Stimulated activated CD4-positive, alpha-beta T cell treated with anti-CD3 and anti-CD28 coated beads, Interleukin-15, amount 100 ng/mL, for 24 hours (primary cell): Measurements from ENCODE around the gene TTC7B.
A peak's percentile ranks its signal among the peaks of the same experiment; 100 is the strongest.

Source experiments
- DNase-seq: peaks from one replicate; pipeline ENCODE4 v3.0.0-alpha.2; 2020

Gene TTC7B

GRCh38 chr14:90767899-90768298, 48.3 kb downstream of the TTC7B start:
- no peak for DNase-seq

GRCh38 chr14:90760591-90761316, 55.5 kb downstream of the TTC7B start:
- DNase-seq = no peak

- no peak for DNase-seq
These were observed 56.2 kb downstream of the TTC7B start for GRCh38 chr14:90760078-90760444.

- peak; percentile 12 for DNase-seq
These were observed 56.7 kb downstream of the TTC7B start for GRCh38 chr14:90759370-90760077.

GRCh38 chr14:90758959-90759358, 57.3 kb downstream of the TTC7B start:
- DNase-seq = peak; percentile 41

- peak; percentile 94 for DNase-seq
These were observed 58.0 kb downstream of the TTC7B start for GRCh38 chr14:90758028-90758889.

GRCh38 chr14:90757452-90757851, 58.8 kb downstream of the TTC7B start:
- no peak for DNase-seq

- peak; percentile 13 for DNase-seq
These were observed 59.4 kb downstream of the TTC7B start for GRCh38 chr14:90756755-90757345.

GRCh38 chr14:90755661-90756304, 60.4 kb downstream of the TTC7B start:
- DNase-seq = peak; percentile 16

GRCh38 chr14:90753456-90754005, 62.7 kb downstream of the TTC7B start:
- no peak for DNase-seq

GRCh38 chr14:90750701-90751100, 65.5 kb downstream of the TTC7B start:
- DNase-seq = no peak

GRCh38 chr14:90750191-90750590, 66.0 kb downstream of the TTC7B start:
- no peak for DNase-seq

GRCh38 chr14:90747909-90748308, 68.3 kb downstream of the TTC7B start:
- DNase-seq = no peak

GRCh38 chr14:90743826-90744225, 72.4 kb downstream of the TTC7B start:
- no peak for DNase-seq

- DNase-seq = no peak
These were observed 72.8 kb downstream of the TTC7B start for GRCh38 chr14:90743425-90743824.

GRCh38 chr14:90742729-90743128, 73.5 kb downstream of the TTC7B start:
- DNase-seq = no peak

GRCh38 chr14:90742252-90742651, 74.0 kb downstream of the TTC7B start:
- DNase-seq = no peak

- no peak for DNase-seq
These were observed 74.6 kb downstream of the TTC7B start for GRCh38 chr14:90741682-90741946.

GRCh38 chr14:90740946-90741681, 75.1 kb downstream of the TTC7B start:
- no peak for DNase-seq

GRCh38 chr14:90740081-90740480, 76.1 kb downstream of the TTC7B start:
- no peak for DNase-seq

- no peak for DNase-seq
These were observed 76.7 kb downstream of the TTC7B start for GRCh38 chr14:90739318-90740068.
